Common myeloid progenitor, CD34-positive (primary cell): ENCODE results near the gene GIMAP2.
A peak's percentile ranks its signal among the peaks of the same experiment; 100 is the strongest.

Source experiments
- CTCF ChIA-PET: fragments of 350-600 bp; sonication (Branson Sonifier 250); formaldehyde crosslinking; loops from one replicate; lab custom pipeline; 2021; ENCODE audit warnings: antibody characterized with exemption; lab: Charles Lee
- POLR2A ChIA-PET: fragments of 350-600 bp; sonication (Branson Sonifier 250); formaldehyde crosslinking; loops from one replicate; lab custom pipeline; 2021; ENCODE audit warnings: antibody characterized with exemption; lab: Charles Lee
- DNase-seq, 3 donors: peaks; one replicate each; pipeline versions ENCODE4 v3.0.0 to v3.0.0-alpha.2; 2013
- H3K27ac ChIP-seq, 2 experiments: 1 replicate in 1 of 2; 2 replicates in 1 of 2; pipeline ENCODE4 v1.7.0; 2013; ENCODE audit warnings: inconsistent platforms in 2 of 2, low read length in 2 of 2, mild to moderate bottlenecking in 2 of 2, low read depth in 1 of 2, moderate library complexity in 1 of 2; ENCODE audit not compliant: severe bottlenecking in 2 of 2, insufficient read depth in 1 of 2, poor library complexity in 1 of 2
- H3K27me3 ChIP-seq, 5 experiments: replicated peaks in 2 of 5; 1 replicate in 3 of 5; 2 replicates in 2 of 5; pipeline versions ENCODE4 v1.6.1 to v1.7.0; 2013; ENCODE audit warnings: low read length in 4 of 5, mild to moderate bottlenecking in 2 of 5, moderate library complexity in 2 of 5, inconsistent platforms in 1 of 5; ENCODE audit not compliant: insufficient read depth in 5 of 5, control insufficient read depth in 4 of 5
- H3K36me3 ChIP-seq, 4 experiments: 1 replicate in 2 of 4; 2 replicates in 2 of 4; pipeline versions ENCODE4 v1.6.1 to v1.7.0; 2013; ENCODE audit warnings: low read length in 3 of 4, control low read depth in 1 of 4, mild to moderate bottlenecking in 1 of 4; ENCODE audit not compliant: control insufficient read depth in 4 of 4, insufficient read depth in 4 of 4
- H3K4me1 ChIP-seq, 4 experiments: 1 replicate in 3 of 4; 2 replicates in 1 of 4; pipeline versions ENCODE4 v1.6.1 to v1.7.1; 2013; ENCODE audit warnings: low read length in 3 of 4, mild to moderate bottlenecking in 3 of 4, control low read depth in 1 of 4, inconsistent platforms in 1 of 4, moderate library complexity in 1 of 4; ENCODE audit not compliant: control insufficient read depth in 4 of 4, insufficient read depth in 4 of 4; ENCODE audit errors: control extremely low read depth in 1 of 4
- H3K4me3 ChIP-seq, 7 experiments: 1 replicate in 4 of 7; 2 replicates in 3 of 7; pipeline versions ENCODE4 v1.5.1 to v1.7.0; 2013; ENCODE audit warnings: mild to moderate bottlenecking in 7 of 7, low read length in 6 of 7, moderate library complexity in 6 of 7, inconsistent platforms in 2 of 7, low read depth in 2 of 7, control low read depth in 1 of 7; ENCODE audit not compliant: insufficient read depth in 4 of 7, control insufficient read depth in 1 of 7; ENCODE audit errors: extremely low read depth in 1 of 7
- H3K9me3 ChIP-seq, 5 experiments: 1 replicate in 4 of 5; 2 replicates in 1 of 5; pipeline versions ENCODE4 v1.6.1 to v1.7.1; 2013; ENCODE audit warnings: low read length in 4 of 5, mild to moderate bottlenecking in 2 of 5, inconsistent platforms in 1 of 5, low read depth in 1 of 5, moderate library complexity in 1 of 5; ENCODE audit not compliant: control insufficient read depth in 4 of 5, insufficient read depth in 2 of 5; ENCODE audit errors: control extremely low read depth in 1 of 5
- WGBS: methylation state at CpG from one replicate; pipeline ENCODE4 v1.1.5; 2013; ENCODE audit not compliant: insufficient coverage; 5-methylcytosine and 5-hydroxymethylcytosine counted together

GIMAP2 gene

GRCh38 chr7:150734254-150734653, 48.7 kb downstream of the GIMAP2 start:
- POLR2A ChIA-PET: no interaction called here
- Histone ChIP-seq H3K36me3 (no peaks in the 10 kb centered on the region), H3K27me3 (no peaks in the 10 kb centered on the region), H3K27ac (no peak overlapping the region), H3K9me3 (peaks cover 0 to 2% (median 0%) of the 10 kb centered on the region in 5 experiments), H3K4me3 (no peak overlapping the region), H3K4me1 (peaks cover 6 to 27% (median 24%) of the 10 kb centered on the region in 4 experiments)
- no peak for DNase-seq
- CTCF ChIA-PET: no interaction called here
- 100% methylated on average over 2 of the region's 3 CpGs for WGBS

GRCh38 chr7:150735596-150736358, 50.3 kb downstream of the GIMAP2 start:
- POLR2A ChIA-PET: no interaction called here
- Histone ChIP-seq H3K36me3 (peaks cover 0 to 2% (median under 1%) of the 10 kb centered on the region in 4 experiments), H3K4me3 (no peak overlapping the region), H3K9me3 (no peaks in the 10 kb centered on the region), H3K27me3 (no peaks in the 10 kb centered on the region), H3K4me1 (peaks cover 6 to 36% (median 26%) of the 10 kb centered on the region in 4 experiments), H3K27ac (no peak overlapping the region)
- CTCF ChIA-PET: no interaction called here
- WGBS: 92% methylated on average over 2 of the region's 3 CpGs
- DNase-seq: no peak

GRCh38 chr7:150736864-150737263, 51.4 kb downstream of the GIMAP2 start:
- CTCF ChIA-PET: interaction anchor here (0.7 to 1.5 kb wide), 3 partner anchors 11 to 286 kb away, joined by 3 to 4 read pairs (median 3); partner anchors contain the start of gene GIMAP8

DNA sequence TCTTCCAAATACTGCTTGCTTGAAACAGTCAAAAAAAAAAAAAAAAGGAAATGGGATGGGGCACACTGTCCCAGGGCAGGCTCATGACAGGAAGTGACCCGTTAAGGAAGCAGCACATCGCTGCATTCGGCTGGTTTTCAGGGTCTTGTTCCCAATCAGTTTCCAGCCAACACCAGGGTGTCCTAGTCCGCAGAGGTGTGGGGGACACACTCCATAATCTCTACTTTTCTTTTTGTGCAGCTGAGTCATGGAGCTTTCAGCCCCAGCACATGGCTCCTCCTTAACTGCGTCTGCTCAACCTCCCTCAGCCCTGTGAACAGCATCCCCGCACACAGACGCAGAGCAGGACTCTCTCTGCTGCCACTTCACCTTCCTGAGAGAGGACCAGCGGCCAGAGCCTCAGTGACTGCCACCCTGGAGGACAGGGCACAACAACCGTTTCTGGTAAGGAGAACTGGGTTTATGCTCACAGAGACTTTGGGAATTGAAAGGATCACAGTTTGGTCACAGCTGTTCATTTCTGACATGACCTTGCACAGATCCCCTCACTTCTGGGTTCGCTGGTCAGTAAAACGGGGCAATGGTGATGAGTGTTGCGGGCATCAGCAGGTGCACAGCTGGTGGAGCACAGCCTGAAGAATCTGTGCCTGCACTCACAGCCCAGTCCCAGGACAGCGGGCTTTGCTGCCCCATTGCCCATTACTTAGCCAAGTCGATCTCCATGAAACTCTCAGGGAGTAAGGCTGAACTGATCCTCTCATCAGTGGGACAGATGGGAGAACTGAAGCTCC, 52.0 kb downstream of the GIMAP2 start, which contains the start of gene GIMAP5:
Gene GIMAP5, plus strand, starts transcription at position 154 of the 791 bp plus-strand sequence. CDS start 3,467 bp downstream, outside the sequence.
- Histone ChIP-seq H3K4me3 (peak within 1 kb of the TSS; percentile 24 to 76 (median 62)), H3K27ac (peak within 1 kb of the TSS; percentile 6 to 36), H3K4me1 (peaks cover 6 to 36% (median 26%) of the 10 kb centered on the region in 4 experiments), H3K9me3 (no peaks in the 10 kb centered on the region), H3K36me3 (peaks cover 0 to 19% (median 7%) of the 10 kb centered on the region in 4 experiments), H3K27me3 (no peaks in the 10 kb centered on the region)
- DNase-seq: peak; percentile 22 to 68 (median 57)
- ChIA-PET POLR2A (no interaction called here), CTCF (interaction anchor here (0.7 to 1.5 kb wide), 6 partner anchors 11 to 289 kb away, joined by 3 to 5 read pairs (median 3); partner anchors contain the start of gene GIMAP8)
- 25% methylated on average over 11 of the region's 14 CpGs for whole genome bisulfite sequencing

More at GRCh38 chr7:150736864-150737263, 51.4 kb downstream of the GIMAP2 start:
- H3K27ac ChIP-seq: peak overlapping the region in 1 of 2 experiments; percentile 36
- peaks cover 0 to 13% (median 4%) of the 10 kb centered on the region in 4 experiments for H3K36me3 ChIP-seq
- H3K4me1 ChIP-seq: peaks cover 6 to 36% (median 26%) of the 10 kb centered on the region in 4 experiments
- H3K4me3 ChIP-seq: peak overlapping the region in 6 of 7 experiments; percentile 37 to 76 (median 67)
- no peak for DNase-seq
- 89% methylated on average over 4 of the region's 4 CpGs for WGBS
- H3K27me3 ChIP-seq: no peaks in the 10 kb centered on the region
- no peaks in the 10 kb centered on the region for H3K9me3 ChIP-seq
- POLR2A ChIA-PET: no interaction called here

DNA sequence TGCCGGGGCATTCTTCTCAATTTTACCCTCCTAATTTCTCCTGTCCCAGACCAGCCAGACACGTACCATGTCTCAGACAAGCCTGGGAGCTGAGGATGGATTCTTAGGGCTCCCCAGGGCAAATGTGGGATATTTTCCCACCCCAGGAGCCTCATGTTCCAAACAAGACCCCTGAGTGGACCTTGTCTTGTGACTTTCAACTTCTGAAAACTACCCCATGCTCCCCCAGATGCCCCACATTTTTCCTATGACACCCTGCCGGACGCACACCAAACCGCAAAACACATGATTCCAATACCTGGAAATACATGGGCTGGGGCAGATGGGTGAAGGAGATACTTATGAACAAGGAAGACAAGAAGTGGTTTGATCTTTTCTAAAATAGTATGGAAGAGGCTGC, 52.6 kb downstream of the GIMAP2 start:
- Histone ChIP-seq H3K9me3 (no peaks in the 10 kb centered on the region), H3K27ac (peak overlapping the region; percentile 6 to 36), H3K36me3 (peaks cover 0 to 26% (median 7%) of the 10 kb centered on the region in 4 experiments), H3K4me3 (peak overlapping the region in 6 of 7 experiments; percentile 24 to 76 (median 67)), H3K27me3 (no peaks in the 10 kb centered on the region), H3K4me1 (peaks cover 6 to 36% (median 26%) of the 10 kb centered on the region in 4 experiments)
- POLR2A ChIA-PET: no interaction called here
- DNase-seq: peak in 1 of 3 donors; percentile 61
- WGBS: no CpG with 5 or more reads among the region's 5 CpGs
- CTCF ChIA-PET: interaction anchor here (0.8 to 1.3 kb wide), 9 partner anchors 10 to 332 kb away, joined by 3 to 5 read pairs (median 3); partner anchors contain the start of gene GIMAP2

- H3K27ac ChIP-seq: no peak overlapping the region
- 92% methylated on average over 4 of the region's 5 CpGs for WGBS
- H3K36me3 ChIP-seq: peaks cover 0 to 31% (median 7%) of the 10 kb centered on the region in 4 experiments
- ChIA-PET CTCF (interaction anchor here (0.8 to 1.3 kb wide), 11 partner anchors 10 to 332 kb away, joined by 3 to 5 read pairs (median 3); partner anchors contain the start of gene GIMAP2), POLR2A (no interaction called here)
- no peak for DNase-seq
- H3K27me3 ChIP-seq: no peaks in the 10 kb centered on the region
- peaks cover 6 to 36% (median 26%) of the 10 kb centered on the region in 4 experiments for H3K4me1 ChIP-seq
- peak overlapping the region in 4 of 7 experiments; percentile 62 to 76 (median 72) for H3K4me3 ChIP-seq
- H3K9me3 ChIP-seq: no peaks in the 10 kb centered on the region
Observed at GRCh38 chr7:150738591-150739001, 53.1 kb downstream of the GIMAP2 start.
